Left renal pelvis (tissue), 4 donors: ENCODE results near the gene PSPH. TPM values are rescaled to one million over a fixed set of nuclear protein-coding genes. Genes with fewer than 3 reads are reported as not detected.
"Not testable (repeated sequence)": the region's sequence is repeated elsewhere in the genome, so short reads cannot be mapped to it uniquely, and the experiment has no call there.

Source experiments
- DNase-seq, 4 donors: peaks; one replicate each; pipeline ENCODE4 v3.0.0-alpha.2; 2013; ENCODE audit warnings: low read depth in 4 of 4, low spot score in 3 of 4
- polyA plus RNA-seq, 4 donors: library from polyadenylated mRNA; unstranded; fragments of 120-200 nt; gene quantifications; one replicate each; pipeline ENCODE4 v1.2.1, GENCODE V29; 2013; ENCODE audit not compliant: insufficient read length in 4 of 4

Gene PSPH
- 10 to 100 TPM; 18.1 to 44.3 (median 33.1) TPM for polyA plus RNA-seq

DNA sequence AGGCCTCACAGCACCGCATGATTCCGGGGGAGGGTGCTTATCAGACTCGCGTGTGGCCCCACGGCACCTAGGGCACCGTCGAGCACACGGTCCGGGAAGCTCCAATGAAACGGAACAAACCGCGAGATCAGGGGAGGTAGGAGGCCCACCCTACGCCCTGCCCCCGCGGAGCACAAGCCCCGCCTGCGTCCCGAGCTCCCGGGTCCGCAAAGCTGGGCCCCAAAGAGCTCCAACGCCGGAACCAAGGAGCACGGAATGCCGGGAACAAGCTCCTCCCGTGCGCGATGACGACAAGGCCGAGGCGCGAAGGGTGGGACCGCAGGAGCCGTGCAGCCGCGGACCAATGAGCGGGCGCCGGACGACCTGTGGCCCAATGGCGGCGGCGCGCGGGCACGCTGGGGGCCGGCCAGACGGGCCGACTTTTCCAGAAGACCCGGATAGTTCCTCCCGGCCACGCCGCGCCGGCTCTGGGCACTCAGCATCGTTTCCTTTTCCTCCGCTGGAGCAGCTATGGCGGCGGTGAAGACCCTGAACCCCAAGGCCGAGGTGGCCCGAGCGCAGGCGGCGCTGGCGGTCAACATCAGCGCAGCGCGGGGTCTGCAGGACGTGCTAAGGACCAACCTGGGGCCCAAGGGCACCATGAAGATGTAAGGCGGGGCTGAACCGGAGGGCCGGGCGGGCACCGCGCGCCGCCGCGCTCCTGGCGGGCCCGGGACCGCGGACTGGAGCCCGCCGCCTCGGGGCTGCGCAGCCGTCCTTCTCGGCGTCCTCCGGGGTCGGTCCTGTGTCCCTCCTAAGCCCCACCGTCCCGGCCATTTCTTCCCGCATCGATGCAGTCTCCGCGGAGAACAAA is at the start of gene PSPH, which contains the start of gene CCT6A:
Gene PSPH, minus strand, starts transcription at position 106 of the 853 bp plus-strand sequence. CDS start 30,232 bp downstream, outside the sequence.
Gene CCT6A, plus strand, starts transcription at position 427 of the 853 bp plus-strand sequence. Its CDS starts 84 bp downstream, at position 511.
- DNase-seq: peak; percentile 92 to 97 (median 95)

DNA sequence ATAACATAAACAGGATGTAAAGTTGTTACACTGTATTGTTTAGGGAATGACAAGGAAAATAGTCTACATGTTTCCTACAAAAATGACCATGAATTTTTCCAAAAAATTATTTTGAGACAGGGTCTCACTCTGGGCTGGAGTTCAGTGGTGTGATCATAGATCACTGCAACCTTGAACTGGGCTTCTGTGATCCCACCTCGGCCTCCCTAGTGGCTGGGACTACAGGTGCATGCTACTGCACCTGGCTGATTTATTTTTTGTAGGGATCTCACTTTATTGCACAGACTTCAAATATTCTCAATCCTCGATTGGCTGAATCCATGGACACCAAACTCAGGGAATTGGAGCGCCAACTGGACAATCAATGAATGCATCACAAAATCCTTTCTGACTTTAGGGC is 48.4 kb upstream of the PSPH start:
- DNase-seq: no peak

- not testable (repeated sequence) for DNase-seq
Observed at GRCh38 chr7:56098187-56099008, 47.2 kb upstream of the PSPH start.

GRCh38 chr7:56097700-56098099 is 46.5 kb upstream of the PSPH start:
- DNase-seq: no peak

DNA sequence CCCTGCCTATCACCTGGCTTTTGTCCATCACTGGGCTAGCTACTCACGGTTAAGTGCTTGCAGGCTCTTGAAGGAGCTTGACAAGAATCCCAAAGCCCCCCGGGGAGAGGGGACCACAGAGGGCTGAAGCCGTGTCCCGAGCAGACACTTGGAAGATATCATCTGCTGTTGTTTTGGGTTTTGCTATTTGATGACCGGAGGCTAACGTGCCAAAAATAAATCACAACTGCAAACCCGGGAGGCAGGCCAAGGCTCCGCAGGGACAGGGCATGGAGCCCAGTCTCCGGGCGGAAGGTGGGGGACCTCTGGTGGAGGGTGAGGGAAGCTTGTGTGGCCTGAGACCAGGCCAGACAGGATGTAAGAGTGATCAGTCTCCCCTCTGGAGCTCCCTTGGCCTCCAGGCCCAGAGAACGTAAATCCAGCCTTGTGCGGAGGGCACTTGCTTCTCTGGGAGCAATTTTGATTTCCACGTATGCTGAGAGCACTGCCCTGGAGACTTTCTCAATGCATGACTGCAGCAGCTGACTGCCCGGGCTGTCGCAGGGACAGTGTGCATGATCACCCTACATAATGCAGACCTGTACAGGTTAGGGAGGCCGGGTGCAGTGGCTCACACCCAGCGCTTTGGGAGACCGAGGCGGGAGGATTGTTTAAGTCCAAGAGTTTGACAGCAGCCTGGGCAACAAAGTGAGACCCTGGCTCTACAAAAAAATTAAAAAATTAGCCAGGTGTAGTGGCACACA is 41.7 kb upstream of the PSPH start, which contains the start of gene PHKG1:
Gene PHKG1, minus strand, starts transcription at position 164 of the 743 bp plus-strand sequence. CDS start 4,011 bp downstream, outside the sequence.
- DNase-seq: no peak

DNA sequence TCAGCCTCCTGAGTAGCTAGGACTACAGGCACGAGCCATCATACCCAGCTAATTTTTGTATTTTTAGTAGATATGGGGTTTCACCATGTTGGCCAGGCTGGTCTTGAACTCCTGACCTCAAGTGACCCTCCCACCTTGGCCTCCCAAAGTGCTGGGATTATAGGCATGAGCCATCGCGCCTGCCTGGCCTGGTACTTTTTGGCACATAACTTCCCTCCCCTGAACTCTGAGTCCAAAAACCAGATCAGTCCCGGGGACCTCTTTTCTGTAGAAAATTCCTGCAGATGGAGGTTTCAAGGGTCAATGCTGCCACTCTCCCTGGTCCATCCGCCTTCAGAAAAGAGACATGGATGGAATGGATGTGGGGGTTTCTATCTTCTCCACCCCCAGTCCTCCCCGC is 41.1 kb upstream of the PSPH start:
- not testable (repeated sequence) for DNase-seq

DNA sequence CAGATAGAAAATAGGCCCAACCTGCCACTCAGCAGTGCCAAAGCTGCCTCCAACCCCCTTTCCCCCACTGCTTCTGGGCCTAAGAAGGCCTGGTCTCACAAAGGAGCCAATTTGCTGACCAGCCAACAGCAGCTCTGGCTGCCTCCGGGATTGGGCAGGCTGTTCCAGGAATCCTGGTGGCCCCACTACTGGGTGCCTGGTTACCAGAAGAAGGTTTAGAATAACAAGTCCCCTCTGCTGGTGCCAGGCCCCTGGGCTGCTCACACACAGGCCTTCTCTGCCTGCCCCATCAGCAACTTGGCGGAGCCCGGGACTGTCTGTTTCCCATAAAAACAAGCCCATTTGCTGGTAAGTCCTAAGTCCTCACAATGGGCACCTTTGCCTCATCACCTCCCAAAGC is 40.3 kb upstream of the PSPH start:
- DNase-seq: no peak

GRCh38 chr7:56087445-56087844 is 36.2 kb upstream of the PSPH start:
- DNase-seq: no peak

DNA sequence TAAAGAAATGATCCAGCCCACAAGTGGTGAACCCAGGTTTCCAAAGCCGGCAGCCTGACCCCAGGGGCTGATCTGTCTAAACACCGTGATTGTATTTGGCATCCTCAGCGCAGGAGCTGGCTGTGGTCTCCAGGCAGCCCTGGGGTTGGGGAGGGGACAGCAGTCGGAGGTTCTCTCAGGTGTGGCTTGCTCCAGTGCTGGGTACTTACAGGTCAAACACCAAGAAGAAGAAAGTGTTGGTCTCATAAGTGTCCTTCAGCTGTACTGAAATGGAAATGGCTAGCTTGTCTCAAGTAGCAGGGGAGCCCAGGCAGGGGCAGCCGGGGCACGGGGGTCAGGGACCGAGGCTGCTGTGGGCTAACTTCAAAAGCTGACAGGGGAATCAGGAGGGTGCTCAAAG is 35.5 kb upstream of the PSPH start:
- no peak for DNase-seq

- DNase-seq: no peak
Observed at GRCh38 chr7:56083150-56083785, 32.0 kb upstream of the PSPH start.

DNA sequence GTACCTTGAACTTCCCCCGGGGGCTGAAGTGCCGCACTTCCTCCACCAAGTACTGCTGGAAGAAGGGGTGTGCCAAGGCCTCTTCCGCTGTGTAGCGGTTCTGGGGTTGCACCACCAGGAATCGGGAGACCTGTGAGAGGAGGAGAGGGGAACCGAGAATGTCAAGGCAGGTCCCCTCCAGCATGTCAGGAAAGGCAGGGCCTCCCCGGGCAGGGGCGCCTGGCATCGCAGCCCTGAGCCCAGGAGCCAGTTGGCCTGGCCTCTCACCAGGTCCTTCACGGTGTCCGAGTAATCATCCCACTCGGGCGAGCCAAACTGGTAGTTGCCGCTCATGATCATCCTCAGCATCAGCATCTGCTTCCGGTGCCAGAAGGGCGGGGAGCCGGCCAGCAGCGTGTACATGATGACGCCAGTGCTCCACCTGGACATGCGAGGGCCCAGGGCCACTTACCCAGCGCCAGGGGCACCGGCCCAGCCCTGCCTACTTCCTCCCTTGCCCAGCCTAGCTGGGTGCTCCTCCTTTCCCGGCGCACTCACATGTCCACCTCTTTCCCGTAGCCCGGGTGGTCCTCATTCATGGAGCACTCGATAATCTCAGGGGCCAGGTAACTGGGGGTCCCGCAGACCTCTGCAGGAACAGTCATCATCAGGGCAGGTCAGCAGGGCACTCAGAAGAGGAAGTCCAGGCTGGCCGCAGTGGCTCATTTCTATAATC is 30.5 kb upstream of the PSPH start:
- DNase-seq: no peak

- DNase-seq: not testable (repeated sequence)
Observed at GRCh38 chr7:56080726-56081435, 29.6 kb upstream of the PSPH start.

DNA sequence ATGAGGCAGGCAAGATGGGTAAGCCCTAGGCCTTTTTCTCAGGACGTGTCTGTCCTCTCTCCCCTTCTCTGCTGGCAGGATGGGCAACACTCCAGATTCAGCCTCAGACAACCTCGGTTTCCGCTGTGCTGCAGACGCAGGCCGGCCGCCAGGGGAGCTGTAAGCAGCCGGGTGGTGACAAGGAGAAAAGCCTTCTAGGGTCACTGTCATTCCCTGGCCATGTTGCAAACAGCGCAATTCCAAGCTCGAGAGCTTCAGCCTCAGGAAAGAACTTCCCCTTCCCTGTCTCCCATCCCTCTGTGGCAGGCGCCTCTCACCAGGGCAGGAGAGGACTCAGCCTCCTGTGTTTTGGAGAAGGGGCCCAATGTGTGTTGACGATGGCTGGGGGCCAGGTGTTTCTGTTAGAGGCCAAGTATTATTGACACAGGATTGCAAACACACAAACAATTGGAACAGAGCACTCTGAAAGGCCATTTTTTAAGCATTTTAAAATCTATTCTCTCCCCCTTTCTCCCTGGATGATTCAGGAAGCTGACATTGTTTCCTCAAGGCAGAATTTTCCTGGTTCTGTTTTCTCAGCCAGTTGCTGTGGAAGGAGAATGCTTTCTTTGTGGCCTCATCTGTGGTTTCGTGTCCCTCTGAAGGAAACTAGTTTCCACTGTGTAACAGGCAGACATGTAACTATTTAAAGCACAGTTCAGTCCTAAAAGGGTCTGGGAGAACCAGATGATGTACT is 28.4 kb upstream of the PSPH start:
- DNase-seq: no peak

GRCh38 chr7:56078196-56078595 is 27.0 kb upstream of the PSPH start:
- no peak for DNase-seq

DNA sequence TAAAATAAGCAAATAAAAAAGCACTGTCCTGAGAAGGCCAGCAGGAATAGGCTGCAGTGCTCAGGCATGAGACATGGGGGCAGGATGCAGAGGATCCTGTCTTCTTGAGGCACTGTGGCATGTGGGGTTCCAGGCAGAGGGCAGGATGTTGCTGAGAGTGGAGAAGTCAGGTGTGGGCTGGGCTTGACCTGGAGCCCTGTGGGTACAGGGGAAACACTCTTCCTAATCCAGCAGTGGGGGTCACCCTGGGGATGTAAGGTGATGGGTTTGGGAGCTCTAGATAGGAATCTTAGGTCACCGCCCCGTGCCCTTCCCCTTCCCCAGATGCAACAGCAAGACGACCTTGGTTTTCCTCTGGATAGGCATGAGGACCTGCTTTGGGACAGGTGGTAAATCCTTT is 26.4 kb upstream of the PSPH start:
- no peak for DNase-seq

DNA sequence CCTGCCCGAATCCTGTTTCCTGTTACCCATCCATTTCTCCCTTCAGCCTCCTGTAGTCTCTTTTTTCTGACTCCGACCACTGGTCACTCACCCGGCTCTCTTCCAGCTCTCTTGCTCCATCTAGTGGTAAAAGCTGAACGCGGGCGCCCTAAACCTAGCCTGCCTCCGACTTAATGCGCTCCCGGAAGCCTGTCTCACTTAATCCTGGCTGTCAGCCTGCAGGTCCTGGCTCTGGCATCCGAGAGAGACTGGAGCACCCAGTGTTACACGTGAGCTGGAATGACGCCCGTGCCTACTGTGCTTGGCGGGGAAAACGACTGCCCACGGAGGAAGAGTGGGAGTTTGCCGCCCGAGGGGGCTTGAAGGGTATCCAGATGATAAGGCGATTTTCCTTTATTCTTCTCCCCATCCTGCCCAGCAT is 23.1 kb upstream of the PSPH start:
- peak in 2 of 4 donors; percentile 71 to 77 for DNase-seq

DNA sequence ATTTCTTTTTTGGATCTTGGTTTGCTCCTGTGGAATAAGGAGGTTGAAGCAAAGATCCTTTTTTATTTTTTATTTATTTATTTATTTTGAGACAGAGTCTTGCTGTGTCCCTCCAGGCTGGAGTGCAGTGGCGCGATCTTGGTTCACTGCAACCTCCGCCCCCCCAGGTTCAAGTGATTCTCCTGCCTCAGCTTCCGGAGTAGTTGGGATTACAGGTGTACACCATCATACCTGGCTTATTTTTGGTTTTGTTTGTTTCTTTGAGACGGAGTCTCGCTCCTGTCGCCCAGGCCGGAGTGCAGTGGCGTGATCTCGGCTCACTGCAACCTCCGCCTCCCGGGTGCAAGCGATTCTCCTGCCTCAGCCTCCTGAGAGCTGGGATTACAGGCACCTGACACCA is 15.1 kb upstream of the PSPH start:
- not testable (repeated sequence) for DNase-seq
